NT2/D1 (cell line): Measurements from ENCODE around the gene HOXA2.

ENCODE experiments used
- YY1 ChIP-seq: IDR thresholded peaks from 2 replicates; pipeline ENCODE4 v1.6.1; 2011; ENCODE audit not compliant: insufficient read length, insufficient read depth
- ZNF274 ChIP-seq: IDR thresholded peaks from 2 replicates; pipeline ENCODE4 v1.6.1; 2011; ENCODE audit warnings: mild to moderate bottlenecking, low read depth, low read length

DNA sequence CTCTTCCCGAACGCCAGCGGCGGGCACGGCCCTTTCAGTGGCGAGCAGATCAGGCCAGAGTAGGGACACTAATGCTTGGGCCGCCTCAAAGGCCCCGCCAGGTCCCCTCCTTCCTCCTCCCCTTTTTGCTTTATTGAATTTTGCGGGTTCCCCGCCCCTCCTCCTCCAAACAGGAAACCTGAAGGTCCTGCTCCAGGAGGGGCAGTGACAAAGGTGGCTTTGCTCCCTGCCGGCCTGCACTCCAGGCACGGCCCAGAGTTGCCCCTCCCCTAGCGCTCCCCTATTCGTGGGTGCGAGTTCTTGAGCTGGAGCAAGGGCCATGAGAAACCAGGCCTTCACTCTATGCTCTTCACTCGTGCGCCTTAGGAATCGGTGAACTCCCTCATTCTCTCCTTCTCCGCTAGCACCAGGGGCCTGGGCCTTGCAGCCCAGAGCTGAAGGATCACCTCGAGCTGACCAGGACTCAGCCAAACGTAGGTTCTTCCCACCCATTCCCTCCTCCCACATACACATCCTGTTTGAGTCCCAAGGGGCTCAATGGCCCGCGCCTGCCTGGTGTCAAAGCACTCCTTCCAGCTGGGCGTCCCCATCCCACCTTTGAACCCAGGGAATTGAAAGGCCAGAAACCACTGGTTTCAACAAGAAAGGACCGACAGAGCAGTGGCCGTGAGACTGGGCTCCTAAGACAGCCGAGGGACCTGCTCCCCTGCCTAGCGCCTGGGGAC is 45.7 kb upstream of the HOXA2 start:
- TF ChIP-seq YY1 (no peak), ZNF274 (no peak)
